B cell (primary cell): ENCODE data around the gene SWI5. TPM values are rescaled to one million over a fixed set of nuclear protein-coding genes. Genes with fewer than 3 reads are reported as not detected.

Source experiments
- ATAC-seq: fragments of 200-7000 bp; cut with Tn5 transposase; one replicate; pipeline ENCODE4 v1.10.0; 2021; ENCODE audit warnings: low read depth, mild to moderate bottlenecking, moderate number of reproducible peaks, moderate library complexity
- CTCF ChIA-PET: fragments of 350-600 bp; sonication (Branson Sonifier 250); formaldehyde crosslinking; loops from one replicate; lab custom pipeline; 2021; ENCODE audit warnings: antibody characterized with exemption, inconsistent platforms; lab: Charles Lee
- POLR2A ChIA-PET: fragments of 350-600 bp; sonication (Branson Sonifier 250); formaldehyde crosslinking; loops from one replicate; lab custom pipeline; 2021; ENCODE audit warnings: antibody characterized with exemption; lab: Charles Lee
- DNase-seq: peaks from one replicate; pipeline ENCODE4 v3.0.0; 2013
- H2AFZ ChIP-seq: 2 replicates; pipeline ENCODE4 v1.6.1; 2012; ENCODE audit warnings: mild to moderate bottlenecking, low read depth, low read length; ENCODE audit not compliant: insufficient read depth, poor library complexity, severe bottlenecking
- H3K27ac ChIP-seq, 2 donors: 1 replicate in 1 of 2; 2 replicates in 1 of 2; pipeline ENCODE4 v1.5.1; 2012 to 2013; ENCODE audit warnings: low read length in 2 of 2, mild to moderate bottlenecking in 2 of 2, moderate library complexity in 1 of 2
- H3K27me3 ChIP-seq, 4 experiments: fragments of 200-600 bp in 1 of 4; sonication (generic) in 1 of 4; replicated peaks in 1 of 4; 1 replicate in 2 of 4; 2 replicates in 2 of 4; pipeline versions ENCODE4 v1.6.1 to v1.7.0; 2013 to 2016; ENCODE audit warnings: low read length in 3 of 4, mild to moderate bottlenecking in 2 of 4, mixed read lengths in 1 of 4, moderate library complexity in 1 of 4; ENCODE audit not compliant: insufficient read depth in 4 of 4, control insufficient read depth in 3 of 4; ENCODE audit errors: control extremely low read depth in 1 of 4
- H3K36me3 ChIP-seq, 2 experiments: replicated peaks in 1 of 2; 1 replicate in 1 of 2; 2 replicates in 1 of 2; pipeline versions ENCODE4 v1.6.1 to v1.7.1; 2013; ENCODE audit warnings: low read length in 1 of 2; ENCODE audit not compliant: insufficient read depth in 2 of 2, control insufficient read depth in 1 of 2; ENCODE audit errors: control extremely low read depth in 1 of 2, extremely low read depth in 1 of 2
- H3K4me1 ChIP-seq, 2 donors: fragments of 200-600 bp in 1 of 2; sonication (generic) in 1 of 2; 1 replicate in 1 of 2; 2 replicates in 1 of 2; pipeline versions ENCODE4 v1.5.1 to v1.6.1; 2013 to 2017; ENCODE audit warnings: low read length in 2 of 2; ENCODE audit not compliant: control insufficient read depth in 2 of 2, insufficient read depth in 2 of 2
- H3K4me2 ChIP-seq: replicated peaks from 2 replicates; pipeline ENCODE3; 2012; ENCODE audit warnings: mild to moderate bottlenecking, low read depth, low read length; ENCODE audit not compliant: poor library complexity, severe bottlenecking
- H3K4me3 ChIP-seq, 5 experiments: fragments of 200-600 bp in 1 of 5; sonication (generic) in 1 of 5; 1 replicate in 3 of 5; 2 replicates in 2 of 5; pipeline versions ENCODE4 v1.5.1 to v1.7.0; 2011 to 2016; ENCODE audit warnings: low read length in 4 of 5, mild to moderate bottlenecking in 4 of 5, low read depth in 2 of 5, control low read depth in 1 of 5, moderate library complexity in 1 of 5; ENCODE audit not compliant: insufficient read depth in 1 of 5; ENCODE audit errors: control extremely low read depth in 1 of 5, extremely low read depth in 1 of 5
- H3K79me2 ChIP-seq: fragments of 200-600 bp; sonication (generic); one replicate; pipeline ENCODE4 v1.6.0; 2016; ENCODE audit warnings: low read length; ENCODE audit not compliant: control insufficient read depth, insufficient read depth
- H3K9ac ChIP-seq: fragments of 200-600 bp; sonication (generic); 2 replicates; pipeline ENCODE4 v1.6.1; 2017; ENCODE audit warnings: mild to moderate bottlenecking, low read length, moderate library complexity
- H3K9me3 ChIP-seq, 3 donors: one replicate each; pipeline versions ENCODE4 v1.6.1 to v1.7.1; 2013; ENCODE audit warnings: low read length in 2 of 3; ENCODE audit not compliant: control insufficient read depth in 2 of 3, insufficient read depth in 1 of 3; ENCODE audit errors: control extremely low read depth in 1 of 3
- H4K20me1 ChIP-seq: 2 replicates; pipeline ENCODE4 v1.6.0; 2012; ENCODE audit warnings: mild to moderate bottlenecking, low read length; ENCODE audit not compliant: insufficient read depth, control insufficient read depth, poor library complexity, severe bottlenecking
- H3K27ac Mint-ChIP-seq: one replicate; pipeline ENCODE4 v1.8.0; 2021; ENCODE audit warnings: mixed read lengths
- H3K27me3 Mint-ChIP-seq: one replicate; pipeline ENCODE4 v1.8.0; 2021; ENCODE audit warnings: mixed read lengths
- H3K4me1 Mint-ChIP-seq: one replicate; pipeline ENCODE4 v1.8.0; 2021; ENCODE audit warnings: mixed read lengths
- H3K4me3 Mint-ChIP-seq: one replicate; pipeline ENCODE4 v1.8.0; 2021; ENCODE audit warnings: mixed read lengths
- H3K9me3 Mint-ChIP-seq: one replicate; pipeline ENCODE4 v1.8.0; 2022; ENCODE audit warnings: mixed read lengths; ENCODE audit not compliant: insufficient read depth
- EZH2 ChIP-seq: IDR thresholded peaks from 2 replicates; pipeline ENCODE4 v1.6.1; 2012; ENCODE audit warnings: borderline replicate concordance, low read depth, mild to moderate bottlenecking, moderate library complexity, low read length; ENCODE audit not compliant: insufficient read depth, poor library complexity, severe bottlenecking
- WGBS: methylation state at CpG from one replicate; pipeline ENCODE4 v1.1.5; 2013; ENCODE audit warnings: missing lambda C conversion rate; ENCODE audit not compliant: insufficient coverage; 5-methylcytosine and 5-hydroxymethylcytosine counted together
- intact Hi-C: fragments of 100-400 bp; cut with micrococcal nuclease; formaldehyde crosslinking; loops from one replicate; pipeline ENCODE4 v1.10.0; 2022
- polyA plus RNA-seq: library from polyadenylated mRNA; depleted of rRNA; stranded (reverse); fragments of >200 nt; gene quantifications from 2 replicates; pipeline ENCODE4 v1.2.3, GENCODE V29; 2012
- total RNA-seq, 2 donors: library from RNA; stranded (reverse); fragments of 120-200 nt in 1 of 2; gene quantifications; 1 replicate in 1 of 2; 2 replicates in 1 of 2; pipeline versions ENCODE4 v1.2.3 to v1.2.4, GENCODE V29; 2013 to 2022
- TF ChIP-seq, protein P1 (sequence below): fragments of 200-600 bp; IDR thresholded peaks from one replicate; pipeline ENCODE4 v1.8.0; 2022; ENCODE audit warnings: antibody characterized with exemption, mild to moderate bottlenecking

Gene SWI5
- total and polyA plus RNA-seq, 2 donors (not counting 1 experiment from before 2014, with no cell fraction given) = 8.6 to 23.3 TPM

GRCh38 chr9:128253140-128253990 lies 22.7 kb upstream of the SWI5 start:
- H3K27me3 ChIP-seq = peaks cover 0 to 4% (median 0%) of the 10 kb centered on the region in 4 experiments
- ATAC-seq (no peak), DNase-seq (peak; percentile 62)
- Mint-ChIP-seq H3K27me3 (peaks cover 13% of the 10 kb centered on the region), H3K4me1 (peaks cover 30% of the 10 kb centered on the region), H3K27ac (no peak overlapping the region), H3K9me3 (no peaks in the 10 kb centered on the region), H3K4me3 (peak overlapping the region; percentile 3)
- no peak overlapping the region for H3K9ac ChIP-seq
- H3K4me2 ChIP-seq = no peak overlapping the region
- no peak overlapping the region for H3K4me3 ChIP-seq
- TF ChIP-seq EZH2 = no peak
- TF ChIP-seq, protein P1, sequence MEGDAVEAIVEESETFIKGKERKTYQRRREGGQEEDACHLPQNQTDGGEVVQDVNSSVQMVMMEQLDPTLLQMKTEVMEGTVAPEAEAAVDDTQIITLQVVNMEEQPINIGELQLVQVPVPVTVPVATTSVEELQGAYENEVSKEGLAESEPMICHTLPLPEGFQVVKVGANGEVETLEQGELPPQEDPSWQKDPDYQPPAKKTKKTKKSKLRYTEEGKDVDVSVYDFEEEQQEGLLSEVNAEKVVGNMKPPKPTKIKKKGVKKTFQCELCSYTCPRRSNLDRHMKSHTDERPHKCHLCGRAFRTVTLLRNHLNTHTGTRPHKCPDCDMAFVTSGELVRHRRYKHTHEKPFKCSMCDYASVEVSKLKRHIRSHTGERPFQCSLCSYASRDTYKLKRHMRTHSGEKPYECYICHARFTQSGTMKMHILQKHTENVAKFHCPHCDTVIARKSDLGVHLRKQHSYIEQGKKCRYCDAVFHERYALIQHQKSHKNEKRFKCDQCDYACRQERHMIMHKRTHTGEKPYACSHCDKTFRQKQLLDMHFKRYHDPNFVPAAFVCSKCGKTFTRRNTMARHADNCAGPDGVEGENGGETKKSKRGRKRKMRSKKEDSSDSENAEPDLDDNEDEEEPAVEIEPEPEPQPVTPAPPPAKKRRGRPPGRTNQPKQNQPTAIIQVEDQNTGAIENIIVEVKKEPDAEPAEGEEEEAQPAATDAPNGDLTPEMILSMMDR = no peak
- no peaks in the 10 kb centered on the region for H3K9me3 ChIP-seq
- no peak overlapping the region for H3K27ac ChIP-seq
- no peak overlapping the region for H2AFZ ChIP-seq
- peaks cover 3 to 7% of the 10 kb centered on the region in 2 experiments for H3K36me3 ChIP-seq
- no peaks in the 10 kb centered on the region for H4K20me1 ChIP-seq
- intact Hi-C loops = loop anchor here (5.0 kb wide), 2 partner anchors 89 to 629 kb away; partner anchors contain the start of genes KYAT1, LRRC8A and SLC27A4
- WGBS = 74% methylated on average over 31 of the region's 31 CpGs
- H3K79me2 ChIP-seq = no peaks in the 10 kb centered on the region
- ChIA-PET POLR2A (no interaction called here), CTCF (interaction anchor here (0.8 to 2.5 kb wide), 2 partner anchors 20 to 279 kb away, joined by 3 to 14 read pairs; no protein-coding TSS in a partner anchor)
- peaks cover 10 to 26% of the 10 kb centered on the region in 2 donors for H3K4me1 ChIP-seq

DNA sequence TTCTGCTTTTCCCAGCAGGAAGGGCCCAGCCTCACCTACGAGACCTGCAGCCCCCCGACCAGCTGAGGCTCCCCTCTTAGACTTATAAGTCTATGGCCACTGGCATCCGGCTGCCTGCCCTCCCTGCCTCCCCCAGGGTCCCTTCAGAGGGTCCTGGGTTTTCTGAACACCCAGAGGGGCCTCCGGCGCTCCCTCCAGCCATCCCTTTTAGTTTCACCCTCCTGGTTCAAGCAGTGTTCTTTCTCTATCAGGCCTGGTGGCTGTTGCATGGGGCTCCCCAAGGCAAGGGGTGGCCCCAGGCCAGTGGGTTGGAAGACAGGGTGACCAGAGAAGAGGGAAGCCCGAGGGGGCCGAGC lies 22.1 kb upstream of the SWI5 start:
- Histone ChIP-seq H3K9me3 (no peaks in the 10 kb centered on the region), H3K27me3 (peaks cover 0 to 4% (median 0%) of the 10 kb centered on the region in 4 experiments), H2AFZ (no peak overlapping the region), H4K20me1 (no peaks in the 10 kb centered on the region), H3K4me2 (no peak overlapping the region), H3K9ac (no peak overlapping the region), H3K4me1 (peaks cover 10 to 26% of the 10 kb centered on the region in 2 donors), H3K36me3 (peaks cover 3 to 11% of the 10 kb centered on the region in 2 experiments), H3K4me3 (no peak overlapping the region), H3K79me2 (no peaks in the 10 kb centered on the region), H3K27ac (no peak overlapping the region)
- peaks cover 13% of the 10 kb centered on the region for H3K27me3 Mint-ChIP-seq
- H3K9me3 Mint-ChIP-seq = no peaks in the 10 kb centered on the region
- DNase-seq = no peak
- POLR2A ChIA-PET = no interaction called here
- TF ChIP-seq, protein P1 = no peak
- no peak for TF ChIP-seq EZH2
- H3K27ac Mint-ChIP-seq = no peak overlapping the region
- CTCF ChIA-PET = interaction anchor here (0.8 to 2.5 kb wide), 2 partner anchors 19 to 278 kb away, joined by 3 to 14 read pairs; no protein-coding TSS in a partner anchor
- no peak for ATAC-seq
- intact Hi-C loops = loop anchor here (5.0 kb wide), 2 partner anchors 88 to 628 kb away; partner anchors contain the start of genes KYAT1, LRRC8A and SLC27A4
- 90% methylated on average over 3 of the region's 7 CpGs for WGBS
- H3K4me1 Mint-ChIP-seq = peaks cover 30% of the 10 kb centered on the region
- no peak overlapping the region for H3K4me3 Mint-ChIP-seq
